ENCODE measurements around the gene SSTR3.

The SSTR3 gene

DNA sequence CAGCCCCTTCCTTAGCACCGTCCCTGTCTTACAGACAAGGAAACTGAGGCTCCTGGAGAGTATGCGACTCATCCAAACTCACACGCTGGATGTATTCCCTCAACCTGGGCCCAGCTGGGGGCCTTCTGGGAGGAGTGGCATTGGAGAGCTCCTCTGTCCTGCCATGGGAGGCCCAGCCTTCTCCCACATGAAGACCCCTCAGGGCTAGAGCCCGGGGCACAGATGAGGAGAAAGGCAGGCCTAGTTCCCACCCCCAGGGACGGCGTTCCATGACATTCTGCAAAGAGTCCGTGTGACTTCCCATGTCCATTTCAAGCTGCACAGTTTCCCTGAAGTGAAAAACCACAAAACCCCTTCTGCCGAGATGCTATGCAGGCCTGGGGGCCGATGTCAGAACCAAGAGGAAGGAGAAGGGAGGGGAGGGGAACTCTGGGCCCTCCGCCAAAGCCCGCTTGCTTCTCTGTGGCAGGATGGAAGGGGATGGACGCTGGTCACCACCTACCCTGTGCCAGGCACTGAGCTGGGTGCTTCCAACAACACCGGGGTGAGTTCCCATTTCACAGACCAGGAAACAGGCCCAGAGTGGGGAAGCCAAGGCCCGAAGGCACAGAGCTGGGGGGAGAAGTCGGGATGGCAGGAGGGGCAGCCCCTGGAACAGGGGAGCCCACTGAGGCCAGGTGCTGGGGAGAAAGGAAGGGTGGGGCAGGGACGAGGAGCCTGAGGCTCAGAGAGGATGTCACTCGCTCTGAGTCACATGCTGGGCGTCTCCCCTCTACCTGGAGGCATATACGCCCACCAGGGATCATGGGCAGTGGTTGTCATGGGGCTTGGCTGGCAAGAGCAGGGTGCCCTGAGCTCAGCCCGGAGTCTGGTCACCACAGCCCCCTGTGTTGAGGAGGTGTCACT lies 16.1 kb upstream of the SSTR3 start:
- DNase-seq: no peak

- no peak for DNase-seq
These were observed 14.2 kb upstream of the SSTR3 start for GRCh38 chr22:37226514-37226913.

- no peak for DNase-seq
These were observed 13.8 kb upstream of the SSTR3 start for GRCh38 chr22:37226087-37226486.

GRCh38 chr22:37225481-37225880 lies 13.2 kb upstream of the SSTR3 start:
- no peak for DNase-seq

DNA sequence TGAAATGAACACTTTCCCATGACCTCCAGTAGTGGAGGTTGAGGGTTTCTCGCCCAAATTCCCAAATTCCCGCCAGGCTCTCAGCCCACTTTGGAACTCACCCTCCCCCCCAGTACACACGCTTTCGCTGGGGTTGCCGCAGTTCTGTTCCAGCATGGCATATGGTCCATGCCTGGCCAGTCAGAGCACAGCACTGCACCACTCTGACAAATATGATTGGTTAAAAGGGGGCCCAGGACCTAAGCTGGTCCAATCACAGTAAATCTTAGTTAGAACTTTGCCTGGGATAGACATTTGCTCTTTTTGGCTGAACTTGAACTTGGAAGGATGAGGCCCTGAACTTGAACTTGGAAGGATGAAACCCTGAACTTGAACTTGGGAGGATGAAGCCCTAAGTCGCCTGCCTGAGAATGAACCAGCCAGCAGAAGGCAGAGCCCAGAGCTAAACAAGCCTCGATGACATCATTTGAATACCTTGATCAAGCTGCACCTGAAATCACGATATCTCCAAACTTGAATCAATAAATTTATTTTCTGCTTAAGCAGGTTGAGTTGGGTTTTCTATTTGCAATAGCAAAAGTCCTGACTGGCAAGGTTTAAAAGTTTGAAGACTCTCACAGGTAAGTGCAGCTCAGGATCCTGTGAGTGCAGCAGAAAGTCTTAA lies 12.6 kb upstream of the SSTR3 start:
- no peak for DNase-seq

- peak; percentile 58 for DNase-seq
These were observed 11.8 kb upstream of the SSTR3 start for GRCh38 chr22:37223965-37224551.

GRCh38 chr22:37222440-37222971 lies 10.2 kb upstream of the SSTR3 start:
- DNase-seq: peak; percentile 61

DNA sequence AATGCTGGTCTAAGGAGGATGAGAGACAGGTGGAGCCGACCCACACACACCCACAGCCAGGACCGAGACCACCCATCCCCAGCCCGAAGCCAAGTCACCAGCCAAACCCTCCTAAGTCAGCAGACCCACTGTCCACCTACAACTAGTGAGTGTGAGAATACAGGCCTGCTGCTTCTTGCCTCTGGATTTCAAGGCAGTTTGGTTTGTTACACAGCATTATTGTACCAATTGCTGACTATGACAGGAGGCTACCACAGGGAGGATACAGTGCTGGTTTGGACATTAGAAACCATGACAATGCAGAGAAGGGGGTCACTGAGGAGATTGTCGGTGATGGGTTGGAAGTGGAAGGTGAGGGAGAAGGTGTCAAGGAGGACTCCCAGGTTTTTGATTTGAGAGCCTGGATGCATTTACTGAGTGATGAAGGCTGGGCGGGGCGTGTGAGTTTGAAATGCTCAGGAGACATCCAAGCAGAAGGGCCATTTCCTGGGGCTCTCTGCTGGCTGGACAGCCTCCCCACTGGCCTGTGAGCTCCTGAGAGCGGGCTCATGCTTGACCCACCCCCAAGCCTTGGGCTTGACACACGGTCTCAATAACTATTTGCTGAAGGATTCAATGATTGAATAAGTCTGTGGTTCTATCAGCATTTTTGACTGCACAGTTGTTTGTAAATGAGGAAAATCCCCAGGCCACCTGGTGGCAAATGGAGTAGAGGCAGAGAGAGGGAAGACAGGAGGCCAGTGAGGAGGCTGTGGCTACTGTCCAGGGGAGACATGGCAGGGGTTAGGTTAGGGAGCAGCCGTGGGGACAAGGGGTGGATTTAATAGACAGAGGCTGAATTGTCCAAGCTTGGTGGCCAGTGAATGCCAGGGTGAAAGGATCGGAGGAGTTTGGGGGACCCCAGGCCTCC lies 9.4 kb upstream of the SSTR3 start:
- no peak for DNase-seq

DNA sequence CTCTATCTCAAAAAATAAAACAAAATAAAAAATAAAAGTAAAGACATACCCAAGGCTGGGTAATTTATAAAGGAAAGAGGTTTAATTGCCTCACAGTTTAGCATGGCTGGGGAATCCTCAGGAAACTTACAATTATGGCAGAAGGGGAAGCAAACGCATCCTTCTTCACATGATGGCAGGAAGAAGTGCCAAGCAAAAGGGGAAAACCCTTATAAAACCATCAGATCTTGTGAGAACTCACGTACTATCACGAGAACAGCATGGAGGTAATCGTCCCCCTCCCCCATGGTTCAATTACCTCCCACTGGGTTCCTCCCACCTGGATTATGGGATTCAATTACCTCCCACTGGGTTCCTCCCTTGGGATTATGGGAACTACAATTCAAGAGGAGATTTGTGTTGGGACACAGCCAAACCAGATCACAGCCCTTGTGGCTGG lies 8.3 kb upstream of the SSTR3 start:
- DNase-seq: peak; percentile 80

DNA sequence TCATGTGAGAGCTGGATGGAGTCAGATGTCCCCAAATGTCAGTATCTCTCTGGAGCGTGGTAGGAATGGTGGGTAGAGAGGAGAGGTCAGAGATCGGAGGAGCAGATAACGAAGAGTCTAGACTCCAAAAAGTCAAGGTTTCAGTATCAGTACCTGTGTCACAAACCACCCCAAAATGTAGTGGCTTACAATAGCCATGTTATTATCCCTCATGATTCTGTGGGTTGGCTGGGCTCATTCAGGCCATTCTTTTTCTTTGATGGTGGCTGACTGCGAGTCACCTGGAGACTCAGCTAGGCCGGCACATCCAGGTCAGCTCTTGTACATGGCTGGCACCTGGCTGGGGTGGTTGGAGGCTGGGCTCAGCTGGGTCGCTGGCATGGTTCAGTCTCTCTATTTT lies 7.3 kb upstream of the SSTR3 start:
- no peak for DNase-seq

GRCh38 chr22:37218771-37219411 lies 6.6 kb upstream of the SSTR3 start:
- no peak for DNase-seq

DNA sequence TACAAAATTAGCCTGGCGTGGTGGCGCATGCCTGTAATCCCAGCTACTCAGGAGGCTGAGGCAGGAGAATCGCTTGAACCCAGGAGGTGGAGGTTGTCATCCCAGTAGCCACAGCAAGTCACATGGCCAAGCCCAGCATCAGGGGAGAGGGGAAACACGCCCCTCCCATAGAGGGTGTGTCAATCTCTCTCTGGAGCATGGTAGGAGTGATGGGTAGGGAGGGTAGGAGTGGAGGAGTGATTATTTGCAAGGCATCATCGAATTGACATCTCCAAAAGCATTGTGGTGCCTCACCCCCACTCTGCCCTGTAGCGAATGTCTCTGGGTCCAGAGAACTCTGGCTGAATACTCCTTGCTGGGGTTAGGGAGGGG lies 6.1 kb upstream of the SSTR3 start:
- DNase-seq: no peak

DNA sequence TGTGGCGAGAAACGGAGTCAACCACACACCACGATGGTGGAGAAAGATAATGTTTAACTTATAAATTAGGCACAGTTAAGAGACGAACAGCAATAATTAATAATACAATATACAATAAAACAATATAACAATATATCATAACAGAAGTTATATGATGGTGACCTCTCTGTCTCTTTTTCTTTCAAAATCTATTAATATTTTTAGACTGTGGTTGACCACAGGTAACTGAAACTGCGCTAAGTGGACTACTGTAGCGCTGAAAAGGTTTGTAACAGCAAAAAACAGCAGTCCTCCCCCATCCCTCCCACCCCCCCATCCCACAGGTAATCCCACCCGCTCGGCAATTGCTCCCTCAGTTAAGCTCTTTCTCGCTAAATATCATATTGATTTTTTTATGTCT lies 3.6 kb upstream of the SSTR3 start:
- DNase-seq: no peak

GRCh38 chr22:37214731-37215030 lies 2.4 kb upstream of the SSTR3 start:
- DNase-seq: no peak

DNA sequence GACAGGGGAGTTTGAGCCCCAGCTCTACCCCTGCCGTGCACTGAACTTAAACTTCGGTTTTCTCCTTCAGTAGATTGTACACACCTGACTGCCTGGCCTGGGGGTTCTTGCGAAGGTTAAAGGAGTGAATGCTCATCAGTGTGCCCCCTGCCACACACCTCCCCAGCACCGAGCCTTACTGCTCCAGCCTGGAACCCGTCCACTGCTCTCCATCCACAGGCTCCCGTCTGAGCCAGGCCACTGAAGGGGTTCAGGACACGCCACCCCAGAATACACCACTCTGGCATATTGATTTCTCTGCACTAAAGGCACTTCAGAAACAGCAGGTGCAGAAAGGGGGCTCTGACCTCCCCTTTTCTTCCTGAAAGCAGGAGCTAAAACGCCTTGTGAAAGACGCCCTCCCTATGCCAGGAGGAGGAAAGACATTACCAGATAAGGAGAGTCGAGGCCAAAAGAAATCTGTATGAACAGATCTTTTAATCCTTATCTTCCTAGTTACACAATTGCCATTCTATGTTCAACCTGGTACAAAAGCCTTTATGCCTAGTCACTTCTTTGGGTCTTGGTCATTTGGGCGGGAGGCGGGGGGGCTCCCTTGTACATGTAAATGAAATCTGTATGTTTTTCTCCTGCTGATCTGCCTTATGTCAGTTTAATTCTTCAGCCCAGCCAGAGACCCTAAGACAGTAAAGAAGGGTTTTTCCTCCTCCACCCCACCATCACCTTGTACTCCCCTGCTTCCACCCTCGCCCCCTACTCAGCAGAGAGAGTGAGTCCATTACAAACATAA lies 1.9 kb upstream of the SSTR3 start:
- DNase-seq: no peak

- no peak for DNase-seq
These were observed 1.1 kb upstream of the SSTR3 start for GRCh38 chr22:37213218-37213855.

GRCh38 chr22:37211866-37212173 lies 457 bp downstream of the SSTR3 start:
- DNase-seq: no peak

GRCh38 chr22:37211075-37211865 lies 1.0 kb downstream of the SSTR3 start:
- no peak for DNase-seq

GRCh38 chr22:37210041-37210803 lies 2.1 kb downstream of the SSTR3 start:
- DNase-seq: no peak

All from inflammatory macrophage treated with lipopolysaccharide for 4 hours (primary cell).